Fibroblast of lung (primary cell): ENCODE results near the gene CAMKMT. TPM values are rescaled to one million over a fixed set of nuclear protein-coding genes. Genes with fewer than 3 reads are reported as not detected.

ENCODE experiments used
- DNase-seq, 2 donors: peaks; one replicate each; pipeline versions ENCODE4 v3.0.0 to v3.0.0-alpha.2; 2010; ENCODE audit warnings: low read depth in 2 of 2
- H2AFZ ChIP-seq: 2 replicates; pipeline ENCODE4 v1.5.1; 2012; ENCODE audit warnings: low read length, control low read depth, inconsistent platforms
- H3K27ac ChIP-seq: 2 replicates; pipeline ENCODE4 v1.5.1; 2011; ENCODE audit warnings: low read length, control low read depth; ENCODE audit not compliant: insufficient read depth
- H3K27me3 ChIP-seq: 2 replicates; pipeline ENCODE4 v1.5.1; 2011; ENCODE audit warnings: mild to moderate bottlenecking, low read length; ENCODE audit not compliant: control insufficient read depth, insufficient read depth
- H3K36me3 ChIP-seq: 2 replicates; pipeline ENCODE4 v1.5.1; 2011; ENCODE audit warnings: low read length; ENCODE audit not compliant: control insufficient read depth, insufficient read depth
- H3K4me1 ChIP-seq: 2 replicates; pipeline ENCODE4 v1.5.1; 2011; ENCODE audit warnings: low read length; ENCODE audit not compliant: control insufficient read depth, insufficient read depth; ENCODE audit errors: extremely low read depth
- H3K4me2 ChIP-seq: 2 replicates; pipeline ENCODE4 v1.5.1; 2011; ENCODE audit warnings: low read length, control low read depth; ENCODE audit not compliant: insufficient read depth; ENCODE audit errors: extremely low read depth
- H3K4me3 ChIP-seq, 4 experiments: fragments of 200-600 bp in 1 of 4; sonication (generic) in 1 of 4; replicated peaks in 1 of 4; 2 replicates each; pipeline ENCODE4 v1.5.1; 2011 to 2016; ENCODE audit warnings: low read length in 4 of 4, low read depth in 3 of 4, mild to moderate bottlenecking in 3 of 4, control low read depth in 2 of 4, inconsistent platforms in 1 of 4, mixed read lengths in 1 of 4; ENCODE audit not compliant: insufficient read depth in 1 of 4; ENCODE audit errors: control extremely low read depth in 1 of 4
- H3K79me2 ChIP-seq: 2 replicates; pipeline ENCODE4 v1.5.1; 2012; ENCODE audit warnings: mild to moderate bottlenecking, low read length, inconsistent platforms; ENCODE audit not compliant: control insufficient read depth, insufficient read depth
- H3K9ac ChIP-seq: 2 replicates; pipeline ENCODE4 v1.5.1; 2011; ENCODE audit warnings: mild to moderate bottlenecking, low read length, control low read depth; ENCODE audit not compliant: insufficient read depth
- H3K9me3 ChIP-seq: 2 replicates; pipeline ENCODE4 v1.5.1; 2012; ENCODE audit warnings: low read depth, low read length; ENCODE audit not compliant: control insufficient read depth, insufficient read depth
- H4K20me1 ChIP-seq: 2 replicates; pipeline ENCODE4 v1.5.1; 2011; ENCODE audit warnings: low read length; ENCODE audit not compliant: control insufficient read depth, insufficient read depth; ENCODE audit errors: extremely low read depth
- EZH2 ChIP-seq: IDR thresholded peaks from 2 replicates; pipeline ENCODE4 v1.5.1; 2012; ENCODE audit warnings: low read length, control low read depth, mild to moderate bottlenecking; ENCODE audit errors: missing control alignments
- polyA plus RNA-seq, 2 donors: library from polyadenylated mRNA; depleted of rRNA in 1 of 2; stranded (reverse) in 1 of 2; unstranded in 1 of 2; fragments of >200 nt; gene quantifications; 2 replicates each; pipeline ENCODE4 v1.2.1, GENCODE V29; 2011 to 2012; ENCODE audit warnings: missing spikeins in 1 of 2
- total RNA-seq: library from RNA; depleted of rRNA; stranded (reverse); fragments of >200 nt; gene quantifications from 2 replicates; pipeline ENCODE4 v1.2.1, GENCODE V29; 2014
- TF ChIP-seq, protein P1 (sequence below), 2 donors: IDR thresholded peaks in 1 of 2; conservative IDR thresholded peaks in 1 of 2; 1 replicate in 1 of 2; 2 replicates in 1 of 2; pipeline ENCODE4 v1.5.1; 2011 to 2012; ENCODE audit warnings: low read length in 2 of 2, control low read depth in 1 of 2, inconsistent platforms in 1 of 2, low read depth in 1 of 2, mild to moderate bottlenecking in 1 of 2

CAMKMT gene
- total and polyA plus RNA-seq, 2 donors (not counting 1 experiment from before 2014, with no cell fraction given), result 7.9 to 11.6 TPM

DNA sequence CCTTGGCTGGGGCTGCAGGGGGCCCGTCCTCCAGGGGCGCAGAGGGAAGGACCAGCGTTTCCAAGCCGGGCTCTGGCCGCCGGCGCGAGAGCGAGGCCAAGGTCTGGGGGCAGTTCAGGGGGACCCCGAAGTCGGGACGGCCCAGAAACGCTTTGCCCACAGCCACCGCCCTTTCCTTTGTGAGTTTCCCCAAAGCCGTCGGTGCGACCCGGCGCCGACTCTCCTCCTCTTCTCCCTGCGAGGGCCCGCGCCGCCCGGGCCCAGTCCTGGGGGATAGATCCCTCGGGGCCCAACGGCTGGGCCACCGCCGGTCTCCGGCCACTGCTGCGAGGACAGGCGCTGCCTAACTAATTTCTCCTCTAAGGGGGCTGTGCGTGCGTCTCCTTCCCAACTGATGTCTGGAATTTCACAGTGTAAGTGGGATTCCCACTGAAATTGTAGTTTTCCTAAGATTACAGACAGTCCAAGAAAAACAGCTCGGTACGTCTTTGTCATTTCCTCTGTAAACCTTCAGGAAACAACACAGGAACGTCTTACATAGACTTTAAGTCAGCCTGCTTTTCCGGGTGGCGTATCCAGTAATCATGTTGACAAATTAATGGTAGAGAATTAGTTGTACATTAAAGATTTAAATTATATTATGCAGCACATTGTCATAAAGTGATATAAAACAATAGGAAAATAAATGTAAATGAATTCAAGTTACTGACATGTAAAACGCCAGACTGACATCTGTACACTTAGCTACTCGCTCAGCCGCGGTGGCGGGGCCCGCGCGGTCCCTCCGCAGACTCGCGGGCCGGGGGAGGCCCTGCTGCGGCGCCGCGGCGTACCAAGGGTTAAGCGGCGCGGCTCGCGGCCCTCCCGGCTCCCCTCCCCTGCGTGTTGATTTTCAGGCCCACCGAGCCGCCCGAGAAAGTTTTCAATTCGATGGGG is 440.4 kb downstream of the CAMKMT start:
- Histone ChIP-seq H3K4me2 (no peak overlapping the region), H3K4me3 (no peak overlapping the region), H4K20me1 (no peaks in the 10 kb centered on the region), H3K9me3 (no peaks in the 10 kb centered on the region), H3K4me1 (no peaks in the 10 kb centered on the region), H3K79me2 (no peaks in the 10 kb centered on the region), H3K9ac (no peak overlapping the region), H3K27me3 (peaks cover 67% of the 10 kb centered on the region), H2AFZ (no peak overlapping the region), H3K36me3 (no peaks in the 10 kb centered on the region), H3K27ac (no peak overlapping the region)
- peak; percentile 6 to 14 for DNase-seq
- TF ChIP-seq, protein P1, sequence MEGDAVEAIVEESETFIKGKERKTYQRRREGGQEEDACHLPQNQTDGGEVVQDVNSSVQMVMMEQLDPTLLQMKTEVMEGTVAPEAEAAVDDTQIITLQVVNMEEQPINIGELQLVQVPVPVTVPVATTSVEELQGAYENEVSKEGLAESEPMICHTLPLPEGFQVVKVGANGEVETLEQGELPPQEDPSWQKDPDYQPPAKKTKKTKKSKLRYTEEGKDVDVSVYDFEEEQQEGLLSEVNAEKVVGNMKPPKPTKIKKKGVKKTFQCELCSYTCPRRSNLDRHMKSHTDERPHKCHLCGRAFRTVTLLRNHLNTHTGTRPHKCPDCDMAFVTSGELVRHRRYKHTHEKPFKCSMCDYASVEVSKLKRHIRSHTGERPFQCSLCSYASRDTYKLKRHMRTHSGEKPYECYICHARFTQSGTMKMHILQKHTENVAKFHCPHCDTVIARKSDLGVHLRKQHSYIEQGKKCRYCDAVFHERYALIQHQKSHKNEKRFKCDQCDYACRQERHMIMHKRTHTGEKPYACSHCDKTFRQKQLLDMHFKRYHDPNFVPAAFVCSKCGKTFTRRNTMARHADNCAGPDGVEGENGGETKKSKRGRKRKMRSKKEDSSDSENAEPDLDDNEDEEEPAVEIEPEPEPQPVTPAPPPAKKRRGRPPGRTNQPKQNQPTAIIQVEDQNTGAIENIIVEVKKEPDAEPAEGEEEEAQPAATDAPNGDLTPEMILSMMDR (conservative IDR thresholded peaks at IDR 0.05 in 1 of 2, IDR thresholded peaks at IDR 0.05 in 1 of 2; ENCODE audit: low read depth in 1 of 2, low read length in 2 of 2), result no peak
- peak; percentile 83 for TF ChIP-seq EZH2

DNA sequence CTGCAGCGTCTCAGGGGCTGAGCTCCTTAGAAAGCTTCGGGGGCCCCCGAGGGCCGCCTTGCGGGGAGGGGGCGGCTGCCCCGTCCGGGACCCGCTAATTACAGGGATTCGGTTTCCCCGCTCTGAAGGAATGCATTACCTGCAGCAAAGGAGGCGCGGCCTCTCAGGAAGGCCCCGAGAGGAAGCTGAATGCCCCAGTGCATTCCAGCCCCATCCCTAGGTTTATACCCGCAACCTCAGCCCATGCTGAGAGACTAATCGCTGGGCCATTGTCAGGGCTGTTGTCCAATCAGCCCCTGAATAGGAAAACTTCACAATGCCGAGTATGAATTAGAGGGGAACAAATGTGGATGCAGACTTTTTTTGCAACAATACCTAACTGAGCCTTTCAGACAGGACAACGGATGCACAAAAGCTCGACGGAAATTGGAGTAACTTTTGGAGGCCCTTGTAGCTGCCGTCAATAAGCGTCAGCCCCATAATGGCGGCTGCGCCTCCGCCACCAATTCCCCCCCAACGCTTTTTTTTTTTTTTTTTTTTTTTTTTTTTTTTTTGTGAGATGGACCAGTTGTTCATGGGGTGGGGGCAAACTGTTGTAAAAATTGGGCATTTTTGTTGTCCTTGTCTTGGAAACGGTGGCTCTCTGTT is 441.2 kb downstream of the CAMKMT start:
- Histone ChIP-seq H3K4me2 (no peak overlapping the region), H2AFZ (no peak overlapping the region), H3K36me3 (no peaks in the 10 kb centered on the region)

More for the DNA sequence above, 441.2 kb downstream of the CAMKMT start:
- H4K20me1 ChIP-seq, result no peaks in the 10 kb centered on the region
- TF ChIP-seq, protein P1 (conservative IDR thresholded peaks at IDR 0.05 in 1 of 2, IDR thresholded peaks at IDR 0.05 in 1 of 2; ENCODE audit: low read depth in 1 of 2, low read length in 2 of 2), result no peak
- TF ChIP-seq EZH2, result no peak
- no peak overlapping the region for H3K4me3 ChIP-seq
- no peak overlapping the region for H3K27ac ChIP-seq
- no peaks in the 10 kb centered on the region for H3K9me3 ChIP-seq
- H3K27me3 ChIP-seq, result peaks cover 72% of the 10 kb centered on the region
- no peak overlapping the region for H3K9ac ChIP-seq
- no peaks in the 10 kb centered on the region for H3K4me1 ChIP-seq
- no peak for DNase-seq
- no peaks in the 10 kb centered on the region for H3K79me2 ChIP-seq
